Colonic mucosa (tissue), 4 donors: Measurements from ENCODE around the gene NAP1L5. TPM values are rescaled to one million over a fixed set of nuclear protein-coding genes. Genes with fewer than 3 reads are reported as not detected.

Source experiments
- DNase-seq: peaks from one replicate; pipeline ENCODE4 v3.0.0-alpha.2; 2020
- H3K27ac ChIP-seq: fragments of 200-600 bp; one replicate; pipeline ENCODE4 v1.8.0; 2021
- H3K27me3 ChIP-seq: fragments of 200-600 bp; one replicate; pipeline ENCODE4 v1.8.0; 2021
- H3K36me3 ChIP-seq: fragments of 200-600 bp; one replicate; pipeline ENCODE4 v1.8.0; 2021
- H3K4me1 ChIP-seq: fragments of 200-600 bp; one replicate; pipeline ENCODE4 v1.8.0; 2021; ENCODE audit warnings: mild to moderate bottlenecking
- H3K4me3 ChIP-seq: fragments of 200-600 bp; one replicate; pipeline ENCODE4 v1.8.0; 2021
- H3K9ac ChIP-seq, 2 donors: one replicate each; pipeline ENCODE4 v1.7.0; 2013; ENCODE audit warnings: control low read depth in 2 of 2, low read depth in 2 of 2, low read length in 2 of 2
- H3K9me3 ChIP-seq: fragments of 200-600 bp; one replicate; pipeline ENCODE4 v1.8.0; 2021
- intact Hi-C: fragments of 100-400 bp; cut with DNase I; formaldehyde crosslinking; loops from one replicate; pipeline ENCODE4 v1.14.1; 2022
- total RNA-seq, 2 donors: library from RNA; stranded (reverse); fragmentation: NEBNext Ultra II Directional in 1 of 2; extraction: Animal tissue kit (Norgen Biotek cat#: 25700) in 1 of 2; gene quantifications; one replicate each; pipeline ENCODE4 v1.2.1, GENCODE V29; 2021
- TF ChIP-seq, protein P1 (sequence below): fragments of 200-600 bp; IDR thresholded peaks from one replicate; pipeline ENCODE4 v1.8.0; 2022; ENCODE audit warnings: antibody characterized with exemption, mild to moderate bottlenecking
- donor health status: healthy.
- donor health status: DM: no; HTN: no; CAD: no.
- donor health status: DM: no; HTN: no; CAD: no.

NAP1L5 gene
- total RNA-seq, 2 donors from 2014 or later = 1.5 to 2.4 TPM

DNA sequence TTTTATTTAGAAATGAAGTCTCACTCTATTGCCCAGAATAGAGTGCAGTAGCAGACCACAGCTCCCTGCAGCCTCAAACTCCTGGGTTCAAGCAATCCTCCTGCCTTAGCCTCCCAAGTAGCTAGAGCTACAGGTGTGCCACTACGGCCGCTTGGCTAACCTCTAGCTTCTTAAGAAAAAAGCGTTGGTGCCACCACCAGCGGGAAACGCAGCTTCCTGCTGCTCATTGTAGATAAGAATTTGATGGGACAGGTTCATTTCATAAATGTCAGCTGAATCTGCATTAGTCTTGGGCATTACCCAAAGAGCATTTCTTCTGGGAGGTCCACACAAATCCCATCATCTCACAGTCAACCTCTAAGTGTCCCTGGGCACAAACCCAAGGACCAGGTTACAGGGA is 33.2 kb upstream of the NAP1L5 start:
- no peaks in the 10 kb centered on the region for H3K4me1 ChIP-seq
- no peaks in the 10 kb centered on the region for H3K27me3 ChIP-seq
- H3K36me3 ChIP-seq = peaks cover 20% of the 10 kb centered on the region
- no peaks in the 10 kb centered on the region for H3K9me3 ChIP-seq
- no peak overlapping the region for H3K9ac ChIP-seq
- TF ChIP-seq, protein P1, sequence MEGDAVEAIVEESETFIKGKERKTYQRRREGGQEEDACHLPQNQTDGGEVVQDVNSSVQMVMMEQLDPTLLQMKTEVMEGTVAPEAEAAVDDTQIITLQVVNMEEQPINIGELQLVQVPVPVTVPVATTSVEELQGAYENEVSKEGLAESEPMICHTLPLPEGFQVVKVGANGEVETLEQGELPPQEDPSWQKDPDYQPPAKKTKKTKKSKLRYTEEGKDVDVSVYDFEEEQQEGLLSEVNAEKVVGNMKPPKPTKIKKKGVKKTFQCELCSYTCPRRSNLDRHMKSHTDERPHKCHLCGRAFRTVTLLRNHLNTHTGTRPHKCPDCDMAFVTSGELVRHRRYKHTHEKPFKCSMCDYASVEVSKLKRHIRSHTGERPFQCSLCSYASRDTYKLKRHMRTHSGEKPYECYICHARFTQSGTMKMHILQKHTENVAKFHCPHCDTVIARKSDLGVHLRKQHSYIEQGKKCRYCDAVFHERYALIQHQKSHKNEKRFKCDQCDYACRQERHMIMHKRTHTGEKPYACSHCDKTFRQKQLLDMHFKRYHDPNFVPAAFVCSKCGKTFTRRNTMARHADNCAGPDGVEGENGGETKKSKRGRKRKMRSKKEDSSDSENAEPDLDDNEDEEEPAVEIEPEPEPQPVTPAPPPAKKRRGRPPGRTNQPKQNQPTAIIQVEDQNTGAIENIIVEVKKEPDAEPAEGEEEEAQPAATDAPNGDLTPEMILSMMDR = no peak
- DNase-seq = no peak
- no peak overlapping the region for H3K27ac ChIP-seq
- H3K4me3 ChIP-seq = no peak overlapping the region
- intact Hi-C loops = no loop called here

DNA sequence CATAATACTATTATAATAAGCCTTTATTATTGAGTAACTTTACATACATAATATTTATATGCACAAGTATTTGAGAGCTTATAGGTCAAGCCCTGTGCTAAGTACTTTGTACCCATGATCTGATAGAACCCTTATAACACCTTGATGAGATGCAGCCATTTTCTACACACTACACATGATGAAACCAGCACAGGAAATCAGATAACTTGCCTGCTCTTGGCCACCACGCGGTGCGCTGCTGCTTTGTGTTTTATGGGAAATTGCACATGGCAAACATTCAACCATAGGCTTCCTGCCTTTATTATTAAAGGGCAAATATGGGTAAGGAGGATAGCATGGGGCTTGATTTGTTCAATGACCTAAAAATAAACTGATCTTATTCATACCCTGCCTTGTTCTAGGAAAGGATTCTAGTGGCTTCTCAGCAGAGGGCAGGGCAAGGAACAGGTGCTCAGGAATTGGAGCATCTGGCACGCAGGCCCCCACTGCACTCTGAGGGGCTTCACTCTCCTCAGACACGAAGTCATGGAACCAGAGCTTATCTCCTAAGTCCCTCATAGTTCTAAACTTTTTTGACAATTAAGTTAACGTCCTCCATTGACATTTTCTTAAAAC is 31.6 kb upstream of the NAP1L5 start:
- H3K9me3 ChIP-seq = no peaks in the 10 kb centered on the region
- intact Hi-C loops = no loop called here
- H3K27me3 ChIP-seq = no peaks in the 10 kb centered on the region
- no peaks in the 10 kb centered on the region for H3K4me1 ChIP-seq
- no peak for DNase-seq
- no peak overlapping the region for H3K9ac ChIP-seq
- H3K4me3 ChIP-seq = no peak overlapping the region
- TF ChIP-seq, protein P1 = no peak
- no peak overlapping the region for H3K27ac ChIP-seq
- peaks cover 20% of the 10 kb centered on the region for H3K36me3 ChIP-seq

GRCh38 chr4:88728146-88728545 is 30.5 kb upstream of the NAP1L5 start:
- H3K4me3 ChIP-seq = no peak overlapping the region
- no peak overlapping the region for H3K9ac ChIP-seq
- intact Hi-C loops = no loop called here
- no peaks in the 10 kb centered on the region for H3K27me3 ChIP-seq
- H3K4me1 ChIP-seq = no peaks in the 10 kb centered on the region
- no peaks in the 10 kb centered on the region for H3K9me3 ChIP-seq
- no peak for DNase-seq
- TF ChIP-seq, protein P1 = no peak
- no peak overlapping the region for H3K27ac ChIP-seq
- peaks cover 20% of the 10 kb centered on the region for H3K36me3 ChIP-seq

DNA sequence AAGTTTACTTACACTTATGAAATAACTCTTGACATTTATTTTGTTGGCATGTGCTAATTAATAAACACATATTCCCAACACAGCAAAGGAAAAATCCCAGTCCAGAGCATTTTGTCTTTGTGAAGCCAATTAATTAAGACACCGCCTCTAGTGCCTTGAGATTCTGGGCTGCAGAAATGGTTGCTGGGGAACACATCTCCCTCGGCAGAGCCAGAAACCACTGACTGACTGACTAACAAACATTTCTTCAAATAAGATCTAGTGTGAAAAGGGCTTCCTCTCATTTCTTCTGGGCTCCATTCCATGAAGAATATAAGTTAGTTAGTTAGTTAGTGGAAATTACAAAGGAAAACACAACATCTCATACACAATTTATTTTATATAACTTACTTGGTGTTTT is 28.4 kb upstream of the NAP1L5 start:
- Histone ChIP-seq H3K27ac (no peak overlapping the region), H3K4me3 (no peak overlapping the region), H3K9me3 (no peaks in the 10 kb centered on the region), H3K36me3 (peaks cover 20% of the 10 kb centered on the region), H3K27me3 (no peaks in the 10 kb centered on the region), H3K4me1 (no peaks in the 10 kb centered on the region), H3K9ac (no peak overlapping the region)
- TF ChIP-seq, protein P1 = no peak
- intact Hi-C loops = no loop called here
- no peak for DNase-seq

DNA sequence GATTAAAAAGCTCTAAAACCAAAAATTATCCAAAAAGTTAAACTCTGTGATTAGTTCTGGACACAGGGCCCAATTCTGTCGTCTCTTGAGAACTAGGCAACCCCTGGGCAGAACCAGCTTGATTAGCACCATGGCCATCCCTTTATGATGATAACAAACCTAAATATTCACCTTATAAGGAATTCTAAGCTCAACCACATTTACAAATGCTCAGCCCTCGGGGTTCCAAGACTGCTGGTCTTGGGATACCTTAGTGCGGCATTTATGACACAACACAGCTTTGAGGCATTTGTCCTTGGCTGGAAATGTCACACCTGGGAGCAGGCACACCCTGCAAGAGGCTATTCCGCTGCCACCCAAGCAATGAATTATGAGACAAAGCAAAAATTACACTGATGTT is 27.5 kb upstream of the NAP1L5 start:
- H3K4me1 ChIP-seq = no peaks in the 10 kb centered on the region
- intact Hi-C loops = no loop called here
- no peak overlapping the region for H3K4me3 ChIP-seq
- TF ChIP-seq, protein P1 = no peak
- H3K27ac ChIP-seq = no peak overlapping the region
- no peak overlapping the region for H3K9ac ChIP-seq
- H3K36me3 ChIP-seq = peaks cover 20% of the 10 kb centered on the region
- DNase-seq = no peak
- no peaks in the 10 kb centered on the region for H3K27me3 ChIP-seq
- H3K9me3 ChIP-seq = no peaks in the 10 kb centered on the region
